Spleen (tissue), 7 donors: ENCODE data around the gene ZNF254.

Source experiments
- CTCF ChIP-seq, 11 experiments: fragments of 200-600 bp in 7 of 11; fragments of 450-650 bp in 4 of 11; sonication (generic) in 4 of 11; IDR thresholded peaks in 8 of 11; conservative IDR thresholded peaks in 3 of 11; 1 replicate in 7 of 11; 2 replicates in 4 of 11; pipeline versions ENCODE4 v1.4.0 to v1.8.0; 2016 to 2021; ENCODE audit warnings: antibody characterized with exemption in 11 of 11, inconsistent platforms in 4 of 11, mild to moderate bottlenecking in 1 of 11
- POLR2AphosphoS5 ChIP-seq, 3 donors: sonication (generic); formaldehyde crosslinking; IDR thresholded peaks; one replicate each; pipeline ENCODE4 v1.5.1; 2017; ENCODE audit warnings: antibody characterized with exemption in 3 of 3
- donor health status: DM: no; HTN: no; CAD: no; lungs with moderate emphysema.
- donor health status: DM: no; HTN: no; CAD: no.
- donor health status: DM: no; HTN: no; CAD: no.

GRCh38 chr19:24072720-24073119, 14.3 kb upstream of the ZNF254 start:
- TF ChIP-seq CTCF (IDR thresholded peaks at IDR 0.05 in 8 of 11, conservative IDR thresholded peaks at IDR 0.05 in 3 of 11) (no peak), POLR2AphosphoS5 (IDR thresholded peaks at IDR 0.05) (no peak)
